ENCODE results near the gene CARD8.

DNA sequence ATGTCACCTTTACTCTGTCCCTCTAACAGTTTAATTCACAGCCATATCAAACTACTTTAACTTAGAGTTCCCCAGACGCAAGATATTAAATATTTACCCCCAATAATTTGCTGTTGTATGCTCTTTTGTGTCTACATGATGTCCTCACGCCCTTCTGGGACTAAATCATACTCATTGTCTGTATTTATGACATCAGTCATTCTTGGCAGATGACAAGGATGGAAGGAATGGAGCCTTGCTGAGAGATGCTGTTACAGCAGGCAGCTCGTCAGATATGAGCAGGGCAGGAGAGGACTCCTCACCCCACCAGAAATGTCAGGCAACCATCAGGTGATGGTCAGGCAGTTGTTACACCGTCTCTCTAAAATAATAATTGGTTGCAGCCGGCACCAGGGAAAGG lies 41.8 kb downstream of the CARD8 start:
- no peak for TF ChIP-seq RFX5 (IDR thresholded peaks at IDR 0.05; ENCODE audit: low read depth, low read length)
- TF ChIP-seq SIN3A (IDR thresholded peaks at IDR 0.05; ENCODE audit: low read depth, low read length) = no peak
- TF ChIP-seq JUND (IDR thresholded peaks at IDR 0.05; ENCODE audit: low read depth, low read length) = no peak

Measured in GM12878 (cell line).